Heart left ventricle (tissue), 13 donors: Measurements from ENCODE around the gene GNAI2.
A peak's percentile ranks its signal among the peaks of the same experiment; 100 is the strongest.

ENCODE experiments used
- POLR2A ChIP-seq, 2 donors: fragments of 450-650 bp; IDR thresholded peaks; one replicate each; pipeline ENCODE4 v1.6.1; 2017; ENCODE audit warnings: antibody characterized with exemption in 2 of 2, mild to moderate bottlenecking in 2 of 2, moderate library complexity in 2 of 2
- TF ChIP-seq, protein P1 (sequence below), 12 donors: fragments of 200-600 bp; sonication (generic) in 4 of 12; IDR thresholded peaks; one replicate each; pipeline versions ENCODE4 v1.5.0 to v1.8.0; 2018 to 2022; ENCODE audit warnings: antibody characterized with exemption in 12 of 12, mild to moderate bottlenecking in 5 of 12
- donor health status: ischemic (EF 13 %, LVEDD 7.1; RV severe dilation, severe dysfunction).
- donor health status: DM: no; HTN: yes; CAD: no.
- donor health status: DM: no; HTN: no; CAD: no.
- donor health status: ischemic (EF 25% LVEDD 6.9; RV normal size, moderate dysfunction).
- donor health status: ischemic (EF 25% LVEDD 5.7; RV mildly dilated, moderate dysfunction).
- donor health status: ischemic (EF 35%, LVEDD 5.7; RV mildly dilated, moderate dysfunction).
- donor health status: nonischemic (EF 11% LVEDD 7.7; RV severe dilation, severe dysfunction).
- donor health status: DM: yes; HTN: yes; CAD: no.
- donor health status: PGD.
- donor health status: ischemic (EF 29% LVEDD 5.4; RV normal size, mild dysfunction).
- donor health status: nonischemic (EF 23%, LVEDD 6.1; RV moderate dilation, normal function).

DNA sequence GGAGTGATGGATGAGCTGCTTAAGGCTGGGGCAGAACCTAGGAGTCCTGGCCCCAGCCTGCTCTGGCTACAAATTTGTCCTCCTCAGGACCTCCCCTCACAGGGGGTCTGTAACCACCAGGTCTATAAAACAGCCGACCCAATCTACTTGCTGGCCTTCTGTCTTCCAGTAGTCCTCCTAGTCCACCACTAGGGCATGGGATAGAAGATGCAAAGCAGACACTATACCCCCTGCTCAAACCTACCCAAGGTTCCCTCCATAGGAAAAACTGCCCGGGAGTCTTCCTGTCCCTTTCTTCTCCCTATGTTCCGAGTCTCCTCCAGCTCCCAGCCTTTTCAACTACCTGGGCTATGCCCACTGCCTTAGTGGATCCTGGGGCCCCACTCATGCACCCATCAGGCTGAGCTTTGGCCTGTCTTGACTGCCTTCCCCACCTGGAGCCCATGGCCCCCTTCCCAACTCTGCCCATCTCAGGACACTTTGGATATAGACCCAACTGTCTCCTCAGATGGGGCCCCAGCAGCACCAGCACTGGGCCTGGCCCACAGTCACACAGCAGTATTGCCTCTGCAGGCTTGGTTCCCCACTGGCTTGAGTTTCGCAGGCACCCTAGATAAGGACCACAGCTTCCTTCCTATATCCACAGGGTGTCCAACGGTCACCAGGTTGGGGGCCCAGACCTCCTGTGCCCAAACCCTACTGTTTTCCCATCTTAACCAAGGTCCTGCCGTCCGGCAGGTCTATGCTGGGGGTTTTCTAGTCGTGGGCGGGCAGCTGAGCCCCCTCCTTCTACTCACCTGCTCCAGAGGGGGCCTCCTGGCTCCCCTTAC, 62.1 kb downstream of the GNAI2 start:
- TF ChIP-seq, protein P1, sequence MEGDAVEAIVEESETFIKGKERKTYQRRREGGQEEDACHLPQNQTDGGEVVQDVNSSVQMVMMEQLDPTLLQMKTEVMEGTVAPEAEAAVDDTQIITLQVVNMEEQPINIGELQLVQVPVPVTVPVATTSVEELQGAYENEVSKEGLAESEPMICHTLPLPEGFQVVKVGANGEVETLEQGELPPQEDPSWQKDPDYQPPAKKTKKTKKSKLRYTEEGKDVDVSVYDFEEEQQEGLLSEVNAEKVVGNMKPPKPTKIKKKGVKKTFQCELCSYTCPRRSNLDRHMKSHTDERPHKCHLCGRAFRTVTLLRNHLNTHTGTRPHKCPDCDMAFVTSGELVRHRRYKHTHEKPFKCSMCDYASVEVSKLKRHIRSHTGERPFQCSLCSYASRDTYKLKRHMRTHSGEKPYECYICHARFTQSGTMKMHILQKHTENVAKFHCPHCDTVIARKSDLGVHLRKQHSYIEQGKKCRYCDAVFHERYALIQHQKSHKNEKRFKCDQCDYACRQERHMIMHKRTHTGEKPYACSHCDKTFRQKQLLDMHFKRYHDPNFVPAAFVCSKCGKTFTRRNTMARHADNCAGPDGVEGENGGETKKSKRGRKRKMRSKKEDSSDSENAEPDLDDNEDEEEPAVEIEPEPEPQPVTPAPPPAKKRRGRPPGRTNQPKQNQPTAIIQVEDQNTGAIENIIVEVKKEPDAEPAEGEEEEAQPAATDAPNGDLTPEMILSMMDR (IDR thresholded peaks at IDR 0.05): peak in 1 of 12 donors; percentile 5
- no peak for TF ChIP-seq POLR2A (IDR thresholded peaks at IDR 0.05)
